Femur (tissue), 1 donor: Measurements from ENCODE around the gene POLDIP3.
"Not testable (repeated sequence)": the region's sequence is repeated elsewhere in the genome, so short reads cannot be mapped to it uniquely, and the experiment has no call there.

ENCODE experiments used
- DNase-seq: peaks from one replicate; pipeline ENCODE4 v3.0.0-alpha.2; 2017

Gene POLDIP3

DNA sequence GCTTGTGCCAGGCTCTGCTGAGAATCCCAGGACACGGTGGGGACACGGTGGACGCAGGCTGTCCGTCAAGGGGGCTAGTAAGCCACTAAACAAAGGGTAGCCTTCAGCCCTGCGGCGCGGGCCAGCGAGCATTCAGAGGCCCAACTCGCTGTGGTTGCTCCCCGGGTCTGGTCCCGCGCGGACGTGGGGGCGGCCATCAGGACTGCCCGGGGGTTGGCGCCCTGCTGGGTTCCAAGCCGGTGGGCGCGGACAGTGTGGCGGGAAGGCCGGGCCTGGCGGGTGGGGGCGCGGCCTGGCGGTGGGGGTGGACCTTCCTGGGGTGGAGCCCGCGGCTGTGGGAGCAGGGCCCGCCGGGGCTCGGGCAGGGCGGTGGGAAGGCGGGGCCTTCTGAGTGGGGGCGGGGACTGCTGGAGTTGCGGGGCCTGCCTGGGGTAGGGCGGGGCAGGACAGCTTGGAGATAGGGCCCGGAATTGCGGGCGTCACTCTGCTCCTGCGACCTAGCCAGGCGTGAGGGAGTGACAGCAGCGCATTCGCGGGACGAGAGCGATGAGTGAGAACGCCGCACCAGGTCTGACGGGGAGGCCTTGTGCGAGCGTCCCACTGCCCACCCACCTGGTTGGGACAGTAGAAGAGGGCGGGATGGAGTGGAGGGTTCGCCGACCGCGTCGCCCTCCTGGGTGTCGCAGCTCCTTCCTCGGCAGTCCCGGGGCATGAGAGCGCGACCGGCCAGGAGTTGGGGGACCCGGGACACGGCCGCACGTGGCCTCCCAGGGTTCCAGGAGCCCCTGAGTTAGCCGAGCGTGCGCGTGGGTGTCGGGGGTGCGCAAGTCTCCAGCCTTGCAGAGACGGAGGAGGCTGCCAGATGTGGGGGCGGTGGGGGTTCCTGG is 61.0 kb downstream of the POLDIP3 start, which contains the start of gene SERHL2:
Gene SERHL2 (plus strand): TSS at position 482 of the 887 bp plus-strand sequence. CDS start 65 bp downstream, at position 547.
- DNase-seq, result peak; percentile 92

- DNase-seq, result not testable (repeated sequence)
Measured at GRCh38 chr22:42552294-42552647, 62.4 kb downstream of the POLDIP3 start.

DNA sequence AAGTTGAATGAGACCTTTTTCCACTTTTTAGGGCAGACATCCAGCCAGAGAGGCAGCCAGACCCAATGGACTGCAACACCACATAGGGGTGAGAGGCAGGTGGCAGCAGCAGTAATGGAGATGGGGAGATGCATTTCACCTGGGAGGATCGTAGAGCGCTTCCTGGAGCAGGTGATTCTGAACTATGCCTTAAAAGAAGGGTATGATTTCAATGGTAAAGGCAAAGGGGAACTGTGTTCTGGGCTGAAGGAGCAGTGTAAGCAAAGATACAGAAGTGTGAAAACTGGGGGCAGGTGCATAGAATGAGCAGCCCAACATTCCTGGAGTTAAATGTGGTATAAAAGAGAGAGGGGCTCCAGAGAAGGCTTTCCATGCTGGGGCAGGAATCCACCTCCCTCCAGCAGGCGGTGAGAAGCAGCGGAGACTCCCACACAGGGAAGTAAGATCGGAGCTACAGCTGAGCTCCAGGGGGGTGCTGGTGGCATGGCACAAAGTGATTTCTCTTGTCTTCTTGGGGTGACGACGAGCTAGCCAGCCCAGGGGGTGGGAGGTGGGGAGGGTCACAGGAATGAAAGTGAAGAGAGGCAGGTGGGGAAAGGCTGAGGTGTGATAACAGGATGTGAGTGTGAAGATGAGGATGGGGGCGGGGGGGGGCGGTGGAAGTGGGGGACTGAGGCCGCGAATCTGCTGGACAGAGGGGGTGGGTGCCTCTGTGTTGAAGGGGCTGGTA is 65.2 kb downstream of the POLDIP3 start:
- DNase-seq, result no peak

DNA sequence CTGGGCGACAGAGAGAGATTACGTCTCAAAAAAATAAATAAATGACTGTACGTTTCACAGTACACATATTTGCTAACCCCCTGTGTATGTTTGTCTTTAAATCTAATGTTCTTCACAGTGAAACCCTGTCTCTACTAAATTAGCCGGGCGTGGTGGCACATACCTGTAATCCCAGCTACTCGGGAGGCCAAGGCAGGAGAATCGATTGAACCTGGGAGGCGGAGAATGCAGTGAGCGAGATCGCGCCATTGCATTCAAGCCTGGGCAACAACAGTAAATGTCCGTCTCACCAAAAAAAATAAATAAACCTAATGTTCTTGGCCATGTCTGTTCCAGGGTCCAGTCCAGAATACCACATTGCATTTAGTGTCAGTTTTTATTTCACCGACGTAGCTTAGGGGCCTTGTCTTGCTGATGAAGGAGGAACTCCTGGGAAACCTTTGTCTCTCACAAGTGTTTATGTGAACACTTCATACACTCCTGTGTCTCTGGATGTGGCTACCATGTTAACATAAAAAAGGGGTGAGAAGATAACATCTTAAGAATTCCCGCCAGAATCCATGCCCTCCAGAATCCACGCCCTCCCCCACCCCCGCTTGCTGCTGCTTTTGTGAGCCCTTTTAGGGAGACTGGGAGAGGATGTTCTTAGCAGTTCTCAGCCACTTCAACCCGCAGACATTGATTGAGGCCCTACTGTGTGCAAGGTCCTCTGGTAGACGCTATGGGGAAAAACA is 65.9 kb downstream of the POLDIP3 start:
- DNase-seq, result no peak

GRCh38 chr22:42548126-42548525 is 66.6 kb downstream of the POLDIP3 start:
- DNase-seq, result not testable (repeated sequence)

- no peak for DNase-seq
Measured at GRCh38 chr22:42547562-42547961, 67.1 kb downstream of the POLDIP3 start.

- DNase-seq, result no peak
Measured at GRCh38 chr22:42544686-42545085, 70.0 kb downstream of the POLDIP3 start.

DNA sequence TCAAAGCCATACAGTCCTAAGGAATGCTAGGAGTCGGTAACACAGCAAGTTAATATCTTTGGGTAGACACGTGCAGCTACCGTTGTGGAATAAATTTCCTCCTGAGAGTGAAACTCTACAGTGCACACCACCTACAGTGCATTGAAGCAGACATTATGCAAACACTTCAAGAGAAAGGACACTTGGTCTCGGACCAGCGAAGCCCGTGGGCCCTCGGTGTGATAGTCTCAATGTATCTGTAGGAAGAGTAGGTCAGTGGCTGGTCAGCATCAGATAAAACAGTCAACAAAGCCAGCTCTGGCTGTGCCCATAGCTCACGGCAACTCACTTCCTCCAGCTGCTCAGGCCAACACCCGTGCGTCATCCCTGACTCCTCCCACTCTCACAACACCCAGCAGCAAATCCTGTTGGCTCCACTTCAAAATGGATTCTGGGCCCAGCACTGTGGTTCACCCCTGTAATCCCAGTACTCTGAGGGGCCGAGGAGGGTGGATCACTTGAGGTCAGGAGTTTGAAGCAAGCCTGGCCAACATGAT is 75.4 kb downstream of the POLDIP3 start:
- not testable (repeated sequence) for DNase-seq

DNA sequence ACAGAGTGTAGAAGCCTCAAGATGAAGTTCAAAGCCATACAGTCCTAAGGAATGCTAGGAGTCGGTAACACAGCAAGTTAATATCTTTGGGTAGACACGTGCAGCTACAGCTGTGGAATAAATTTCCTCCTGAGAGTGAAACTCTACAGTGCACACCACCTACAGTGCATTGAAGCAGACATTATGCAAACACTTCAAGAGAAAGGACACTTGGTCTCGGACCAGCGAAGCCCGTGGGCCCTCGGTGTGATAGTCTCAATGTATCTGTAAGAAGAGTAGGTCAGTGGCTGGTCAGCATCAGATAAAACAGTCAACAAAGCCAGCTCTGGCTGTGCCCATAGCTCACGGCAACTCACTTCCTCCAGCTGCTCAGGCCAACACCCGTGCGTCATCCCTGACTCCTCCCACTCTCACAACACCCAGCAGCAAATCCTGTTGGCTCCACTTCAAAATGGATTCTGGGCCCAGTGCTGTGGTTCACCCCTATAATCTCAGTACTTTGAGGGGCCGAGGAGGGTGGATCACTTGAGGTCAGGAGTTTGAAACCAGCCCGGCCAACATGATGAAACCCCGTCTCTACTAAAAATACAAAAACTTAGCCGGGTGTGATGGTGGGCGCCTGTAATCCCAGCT is 77.4 kb downstream of the POLDIP3 start:
- DNase-seq, result not testable (repeated sequence)

GRCh38 chr22:42536634-42537033 is 78.0 kb downstream of the POLDIP3 start:
- not testable (repeated sequence) for DNase-seq

DNA sequence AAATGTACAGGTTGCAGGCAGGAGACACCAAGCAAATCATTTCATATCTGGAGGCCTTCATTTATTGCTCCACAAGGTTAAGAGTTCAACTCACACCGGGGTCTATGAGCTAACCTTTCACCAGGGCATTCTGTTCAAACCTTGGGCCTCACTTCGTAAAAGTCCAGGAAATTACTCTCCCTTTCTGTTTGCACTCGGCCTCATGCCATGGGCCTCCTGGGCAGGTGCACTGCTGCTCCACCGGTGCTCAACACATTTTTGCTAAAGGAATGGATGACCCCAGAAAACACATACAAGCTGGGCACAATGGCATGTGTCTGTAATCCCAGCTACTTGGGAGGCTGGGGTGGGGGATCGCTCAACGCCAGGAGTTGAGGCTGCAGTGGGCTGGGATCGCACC is 78.5 kb downstream of the POLDIP3 start:
- DNase-seq, result no peak

- not testable (repeated sequence) for DNase-seq
Measured at GRCh38 chr22:42535082-42535731, 79.5 kb downstream of the POLDIP3 start.
